G401 (cell line): ENCODE measurements around the gene ADD3. TPM values are rescaled to one million over a fixed set of nuclear protein-coding genes. Genes with fewer than 3 reads are reported as not detected.

Experiments used
- DNase-seq: peaks from one replicate; pipeline ENCODE4 v3.0.0-alpha.2; 2015; ENCODE audit warnings: low spot score
- in situ Hi-C: cut with HindIII; loops from 2 replicates; pipeline ENCODE4 v1.10.0; 2016; ENCODE audit warnings: low sequenced_read_pairs, mixed read lengths
- total RNA-seq: library from RNA; depleted of rRNA; stranded (reverse); fragments of >200 nt; shearing (Covaris generic); gene quantifications from 2 replicates; pipeline ENCODE4 v1.2.3, GENCODE V29; 2014; rRNA removed

Gene ADD3
- total RNA-seq, 1 experiment from 2014 or later = 69.6 TPM

GRCh38 chr10:110181451-110181850 lies 173.7 kb downstream of the ADD3 start:
- DNase-seq = no peak
- in situ Hi-C loops = no loop called here

GRCh38 chr10:110181911-110182310 lies 174.1 kb downstream of the ADD3 start:
- DNase-seq = no peak
- in situ Hi-C loops = no loop called here

GRCh38 chr10:110184398-110184797 lies 176.6 kb downstream of the ADD3 start:
- DNase-seq = no peak
- in situ Hi-C loops = no loop called here

Other genes with a start within 250 kb of the ADD3 start
- 109 and 153 TPM in 2 replicates for gene XPNPEP1, start 84.5 kb upstream of the ADD3 start, total RNA-seq
- 10.9 and 12.1 TPM in 2 replicates for gene MXI1, start 199.6 kb downstream of the ADD3 start, total RNA-seq